ENCODE results near the gene ACOT12.

DNA sequence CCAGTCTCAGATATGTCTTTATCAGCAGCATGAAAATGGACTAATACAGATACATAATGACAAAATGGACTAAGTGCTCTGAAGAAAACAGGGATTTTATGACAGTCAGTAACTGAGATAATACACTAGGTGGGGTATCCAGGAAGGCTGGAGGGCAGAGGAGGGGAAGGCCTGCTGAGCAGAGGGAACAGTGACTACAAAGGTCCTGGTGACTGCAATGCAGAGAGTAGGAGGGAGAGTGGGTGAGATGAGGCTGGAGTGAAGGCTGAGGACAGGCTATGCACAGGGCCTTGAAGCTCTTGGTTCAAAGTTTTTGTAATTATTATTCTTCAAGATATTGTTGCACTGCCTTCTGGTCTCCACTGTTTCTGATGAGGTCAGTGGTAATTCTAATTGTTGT lies 4.9 kb downstream of the ACOT12 start:
- TF ChIP-seq CTCF (IDR thresholded peaks at IDR 0.05) (no peak), POLR2A (IDR thresholded peaks at IDR 0.05) (no peak)

Measured in right lobe of liver (tissue), 4 donors.